Breast epithelium (tissue), 3 donors: ENCODE measurements around the gene HTRA3.

ENCODE experiments used
- POLR2A ChIP-seq: fragments of 450-650 bp; IDR thresholded peaks from one replicate; pipeline ENCODE4 v1.6.1; 2016; ENCODE audit warnings: antibody characterized with exemption, mild to moderate bottlenecking, moderate library complexity
- POLR2AphosphoS5 ChIP-seq, 3 donors: sonication (generic); formaldehyde crosslinking; IDR thresholded peaks; one replicate each; pipeline ENCODE4 v1.6.1; 2017; ENCODE audit warnings: antibody characterized with exemption in 3 of 3
- TF ChIP-seq, protein P1 (sequence below), 3 donors: fragments of 450-650 bp; IDR thresholded peaks; one replicate each; pipeline ENCODE4 v1.5.1; 2016 to 2017; ENCODE audit warnings: antibody characterized with exemption in 3 of 3, mild to moderate bottlenecking in 3 of 3, moderate library complexity in 3 of 3

GRCh38 chr4:8250637-8251036, 18.9 kb upstream of the HTRA3 start:
- TF ChIP-seq, protein P1, sequence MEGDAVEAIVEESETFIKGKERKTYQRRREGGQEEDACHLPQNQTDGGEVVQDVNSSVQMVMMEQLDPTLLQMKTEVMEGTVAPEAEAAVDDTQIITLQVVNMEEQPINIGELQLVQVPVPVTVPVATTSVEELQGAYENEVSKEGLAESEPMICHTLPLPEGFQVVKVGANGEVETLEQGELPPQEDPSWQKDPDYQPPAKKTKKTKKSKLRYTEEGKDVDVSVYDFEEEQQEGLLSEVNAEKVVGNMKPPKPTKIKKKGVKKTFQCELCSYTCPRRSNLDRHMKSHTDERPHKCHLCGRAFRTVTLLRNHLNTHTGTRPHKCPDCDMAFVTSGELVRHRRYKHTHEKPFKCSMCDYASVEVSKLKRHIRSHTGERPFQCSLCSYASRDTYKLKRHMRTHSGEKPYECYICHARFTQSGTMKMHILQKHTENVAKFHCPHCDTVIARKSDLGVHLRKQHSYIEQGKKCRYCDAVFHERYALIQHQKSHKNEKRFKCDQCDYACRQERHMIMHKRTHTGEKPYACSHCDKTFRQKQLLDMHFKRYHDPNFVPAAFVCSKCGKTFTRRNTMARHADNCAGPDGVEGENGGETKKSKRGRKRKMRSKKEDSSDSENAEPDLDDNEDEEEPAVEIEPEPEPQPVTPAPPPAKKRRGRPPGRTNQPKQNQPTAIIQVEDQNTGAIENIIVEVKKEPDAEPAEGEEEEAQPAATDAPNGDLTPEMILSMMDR (IDR thresholded peaks at IDR 0.05) = no peak
- no peak for TF ChIP-seq POLR2A
- no peak for TF ChIP-seq POLR2AphosphoS5 (IDR thresholded peaks at IDR 0.05)
